Muscle layer of duodenum (tissue), 2 donors: ENCODE results near the gene ZNF394.
A peak's percentile ranks its signal among the peaks of the same experiment; 100 is the strongest.
"Not testable (repeated sequence)": the region's sequence is repeated elsewhere in the genome, so short reads cannot be mapped to it uniquely, and the experiment has no call there.

ENCODE experiments used
- H3K27ac ChIP-seq: one replicate; pipeline ENCODE4 v1.7.0; 2013; ENCODE audit warnings: mild to moderate bottlenecking, low read length
- H3K27me3 ChIP-seq: one replicate; pipeline ENCODE4 v1.7.0; 2013; ENCODE audit warnings: low read depth, mild to moderate bottlenecking, control low read depth, low read length
- H3K36me3 ChIP-seq, 2 donors: one replicate each; pipeline ENCODE4 v1.7.0; 2013; ENCODE audit warnings: low read length in 2 of 2, control low read depth in 1 of 2, mild to moderate bottlenecking in 1 of 2; ENCODE audit not compliant: insufficient read depth in 2 of 2, control insufficient read depth in 1 of 2
- H3K4me1 ChIP-seq, 2 donors: one replicate each; pipeline ENCODE4 v1.7.0; 2013; ENCODE audit warnings: low read length in 2 of 2, mild to moderate bottlenecking in 2 of 2, control low read depth in 1 of 2, moderate library complexity in 1 of 2; ENCODE audit not compliant: insufficient read depth in 2 of 2, control insufficient read depth in 1 of 2
- H3K4me3 ChIP-seq, 2 donors: one replicate each; pipeline ENCODE4 v1.7.0; 2013; ENCODE audit warnings: low read length in 2 of 2, low read depth in 1 of 2, mild to moderate bottlenecking in 1 of 2
- H3K9me3 ChIP-seq, 2 donors: one replicate each; pipeline ENCODE4 v1.7.0; 2013; ENCODE audit warnings: low read length in 2 of 2, control low read depth in 1 of 2, mild to moderate bottlenecking in 1 of 2; ENCODE audit not compliant: control insufficient read depth in 1 of 2
- donor health status: healthy.

The ZNF394 gene

GRCh38 chr7:99499721-99500636, at the start of gene ZNF394:
Gene ZNF394 (minus strand): TSS chr7:99500281. CDS start chr7:99500093, 188 bp downstream.
- peak within 1 kb of the TSS; percentile 99 for H3K27ac ChIP-seq
- H3K36me3 ChIP-seq, result peaks cover 4 to 28% of the 10 kb centered on the region in 2 donors
- H3K4me1 ChIP-seq, result peaks cover 4 to 29% of the 10 kb centered on the region in 2 donors
- H3K4me3 ChIP-seq, result peak within 1 kb of the TSS; percentile 99 to 100
- no peaks in the 10 kb centered on the region for H3K27me3 ChIP-seq
- H3K9me3 ChIP-seq, result peaks cover 0 to 2% of the 10 kb centered on the region in 2 donors

DNA sequence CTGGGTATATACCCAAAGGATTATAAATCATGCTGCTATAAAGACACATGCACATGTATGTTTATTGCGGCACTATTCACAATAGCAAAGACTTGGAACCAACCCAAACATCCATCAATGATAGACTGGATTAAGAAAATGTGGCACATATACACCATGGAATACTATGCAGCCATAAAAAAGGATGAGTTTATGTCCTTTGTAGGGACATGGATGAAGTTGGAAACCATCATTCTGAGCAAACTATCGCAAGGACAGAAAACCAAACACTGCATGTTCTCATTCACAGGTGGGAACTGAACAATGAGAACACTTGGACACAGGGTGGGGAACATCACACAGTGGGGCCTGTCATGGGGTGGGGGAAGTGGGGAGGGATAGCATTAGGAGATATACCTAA, 49.5 kb upstream of the ZNF394 start:
- not testable (repeated sequence) for H3K9me3 ChIP-seq, H3K4me1 ChIP-seq, H3K27ac ChIP-seq, H3K4me3 ChIP-seq, H3K27me3 ChIP-seq
- peaks cover 13 to 24% of the 10 kb centered on the region in 2 donors for H3K36me3 ChIP-seq

DNA sequence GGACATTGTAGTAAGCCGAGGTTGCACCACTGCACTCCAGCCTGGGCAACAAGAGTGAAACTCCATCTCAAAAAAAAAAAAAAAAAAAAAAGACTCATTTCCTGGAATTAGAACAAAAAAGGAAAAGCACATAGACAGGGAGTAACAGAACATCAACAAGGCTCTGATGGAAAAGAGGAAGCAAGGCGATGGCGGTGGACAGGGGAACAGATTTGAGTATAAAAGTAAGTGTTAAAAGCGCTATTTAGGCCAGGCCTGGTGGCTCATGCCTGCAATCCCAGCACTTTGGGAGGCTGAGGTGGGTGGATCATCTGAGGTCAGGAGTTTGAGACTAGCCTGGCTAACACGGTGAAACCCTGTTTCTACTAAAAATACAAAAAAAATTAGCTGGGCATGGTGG, 45.2 kb upstream of the ZNF394 start:
- not testable (repeated sequence) for H3K4me3 ChIP-seq, H3K27me3 ChIP-seq
- peaks cover 9 to 40% of the 10 kb centered on the region in 2 donors for H3K36me3 ChIP-seq

GRCh38 chr7:99543916-99544315, 43.8 kb upstream of the ZNF394 start:
- H3K27ac ChIP-seq, result no peak overlapping the region
- no peak overlapping the region for H3K4me3 ChIP-seq
- H3K36me3 ChIP-seq, result peaks cover 9 to 40% of the 10 kb centered on the region in 2 donors
- no peaks in the 10 kb centered on the region for H3K4me1 ChIP-seq
- no peaks in the 10 kb centered on the region for H3K27me3 ChIP-seq
- peaks cover 10 to 36% of the 10 kb centered on the region in 2 donors for H3K9me3 ChIP-seq

More for the DNA sequence above, 45.2 kb upstream of the ZNF394 start:
- H3K9me3 ChIP-seq, result peaks cover 10 to 27% of the 10 kb centered on the region in 2 donors
- not testable (repeated sequence) for H3K4me1 ChIP-seq, H3K27ac ChIP-seq

GRCh38 chr7:99543081-99543671, 43.1 kb upstream of the ZNF394 start:
- H3K9me3 ChIP-seq, result peaks cover 10 to 42% of the 10 kb centered on the region in 2 donors
- no peaks in the 10 kb centered on the region for H3K4me1 ChIP-seq

DNA sequence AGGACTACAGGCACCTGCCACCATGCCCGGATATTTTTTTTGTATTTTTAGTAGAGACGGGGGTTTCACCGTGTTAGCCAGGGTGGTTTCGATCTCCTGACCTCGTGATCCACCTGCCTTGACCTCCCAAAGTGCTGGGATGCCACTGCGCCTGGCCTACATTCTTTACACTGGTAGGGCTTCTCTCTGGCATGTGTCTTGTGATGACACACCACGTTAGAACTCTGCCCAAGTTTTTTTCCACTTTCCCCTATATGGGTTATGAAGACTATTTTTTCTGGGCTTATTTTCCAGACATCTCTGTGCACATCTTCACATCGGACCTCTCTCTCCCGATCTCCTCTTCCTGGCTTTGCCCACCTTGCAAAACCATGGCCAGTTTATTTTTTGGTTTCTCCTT, 41.1 kb upstream of the ZNF394 start:
- Histone ChIP-seq H3K36me3 (peaks cover 0 to 17% of the 10 kb centered on the region in 2 donors), H3K9me3 (peaks cover 10 to 47% of the 10 kb centered on the region in 2 donors), H3K27ac (no peak overlapping the region), H3K4me1 (no peaks in the 10 kb centered on the region), H3K4me3 (no peak overlapping the region), H3K27me3 (no peaks in the 10 kb centered on the region)

More at GRCh38 chr7:99543081-99543671, 43.1 kb upstream of the ZNF394 start:
- Histone ChIP-seq H3K27me3 (no peaks in the 10 kb centered on the region), H3K4me3 (peak overlapping the region in 1 of 2 donors; percentile 0), H3K36me3 (peaks cover 7 to 36% of the 10 kb centered on the region in 2 donors), H3K27ac (no peak overlapping the region)

DNA sequence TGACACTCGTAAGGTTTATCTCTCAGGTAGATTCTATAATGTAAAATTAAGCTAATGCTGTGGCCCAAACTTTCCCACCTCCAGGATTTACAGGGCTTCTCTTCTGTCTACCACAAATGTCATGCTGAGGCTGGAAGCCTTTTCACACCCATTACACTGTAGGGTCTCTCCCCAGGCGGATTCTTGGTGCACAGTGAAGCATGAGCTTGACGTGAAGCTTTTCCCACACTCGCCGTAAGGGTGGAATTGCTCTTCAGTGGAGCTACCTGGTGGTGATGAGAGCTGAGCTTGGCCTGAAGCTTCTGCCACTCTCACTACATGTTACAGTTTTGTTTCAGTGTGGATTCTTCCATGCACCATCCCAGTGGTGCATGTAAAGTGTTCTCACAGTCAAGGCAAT, 40.5 kb upstream of the ZNF394 start:
- Histone ChIP-seq H3K27ac (no peak overlapping the region), H3K4me1 (no peaks in the 10 kb centered on the region), H3K9me3 (peaks cover 10 to 47% of the 10 kb centered on the region in 2 donors), H3K36me3 (peaks cover 0 to 16% of the 10 kb centered on the region in 2 donors), H3K27me3 (no peaks in the 10 kb centered on the region), H3K4me3 (peak overlapping the region in 1 of 2 donors; percentile 38)

DNA sequence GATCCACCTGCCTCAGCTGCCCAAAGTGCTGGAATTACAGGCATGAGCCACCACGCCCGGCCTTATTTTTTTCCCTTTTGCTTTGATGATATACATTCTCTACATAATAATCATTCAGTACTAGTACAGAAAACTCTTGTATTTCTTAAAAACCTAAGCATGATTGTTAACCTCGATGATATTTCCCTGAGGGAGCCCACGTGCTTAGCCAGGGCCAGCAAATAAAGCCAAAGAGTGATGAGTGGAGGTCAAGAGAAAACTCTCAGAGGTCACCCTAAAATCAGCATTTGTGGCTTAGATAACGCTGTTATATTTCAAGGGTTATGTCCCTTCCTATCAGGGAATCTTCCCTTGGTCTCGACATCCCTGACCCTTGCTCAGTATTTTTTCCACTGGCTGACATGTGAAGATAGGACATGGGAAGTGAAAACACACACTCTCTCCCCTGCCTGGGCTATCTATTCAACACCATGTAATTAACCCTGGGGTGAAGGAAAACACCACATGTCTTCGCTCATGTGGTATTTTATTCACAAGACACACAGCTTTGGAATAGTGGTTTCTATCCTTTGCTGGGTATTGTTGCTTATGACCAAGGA, 39.2 kb upstream of the ZNF394 start:
- Histone ChIP-seq H3K27ac (no peak overlapping the region), H3K27me3 (no peaks in the 10 kb centered on the region), H3K4me3 (no peak overlapping the region), H3K36me3 (peaks cover 0 to 16% of the 10 kb centered on the region in 2 donors), H3K9me3 (peaks cover 10 to 57% of the 10 kb centered on the region in 2 donors), H3K4me1 (no peaks in the 10 kb centered on the region)

- no peak overlapping the region for H3K27ac ChIP-seq
- peaks cover 14 to 28% of the 10 kb centered on the region in 2 donors for H3K36me3 ChIP-seq
- no peaks in the 10 kb centered on the region for H3K27me3 ChIP-seq
- no peaks in the 10 kb centered on the region for H3K4me1 ChIP-seq
- H3K4me3 ChIP-seq, result no peak overlapping the region
- peaks cover 28 to 75% of the 10 kb centered on the region in 2 donors for H3K9me3 ChIP-seq
These were observed 35.6 kb upstream of the ZNF394 start for GRCh38 chr7:99535667-99536066.

- peak overlapping the region; percentile 10 to 49 for H3K4me3 ChIP-seq
- H3K36me3 ChIP-seq, result peaks cover 22 to 69% of the 10 kb centered on the region in 2 donors
These were observed 31.3 kb upstream of the ZNF394 start for GRCh38 chr7:99531354-99531765.

More at GRCh38 chr7:99531354-99531765, 31.3 kb upstream of the ZNF394 start:
- Histone ChIP-seq H3K4me1 (no peaks in the 10 kb centered on the region), H3K27me3 (no peaks in the 10 kb centered on the region), H3K27ac (no peak overlapping the region), H3K9me3 (peaks cover 28 to 56% of the 10 kb centered on the region in 2 donors)
